Stimulated activated CD4-positive, alpha-beta T cell treated with anti-CD3 and anti-CD28 coated beads, Interleukin-15, amount 100 ng/mL, for 48 hours (primary cell): ENCODE measurements around the gene CDC6.
"Not testable (repeated sequence)": the region's sequence is repeated elsewhere in the genome, so short reads cannot be mapped to it uniquely, and the experiment has no call there.

Source experiments
- DNase-seq, 2 donors: peaks; one replicate each; pipeline ENCODE4 v3.0.0-alpha.2; 2020; ENCODE audit warnings: low read depth in 2 of 2

CDC6 gene

DNA sequence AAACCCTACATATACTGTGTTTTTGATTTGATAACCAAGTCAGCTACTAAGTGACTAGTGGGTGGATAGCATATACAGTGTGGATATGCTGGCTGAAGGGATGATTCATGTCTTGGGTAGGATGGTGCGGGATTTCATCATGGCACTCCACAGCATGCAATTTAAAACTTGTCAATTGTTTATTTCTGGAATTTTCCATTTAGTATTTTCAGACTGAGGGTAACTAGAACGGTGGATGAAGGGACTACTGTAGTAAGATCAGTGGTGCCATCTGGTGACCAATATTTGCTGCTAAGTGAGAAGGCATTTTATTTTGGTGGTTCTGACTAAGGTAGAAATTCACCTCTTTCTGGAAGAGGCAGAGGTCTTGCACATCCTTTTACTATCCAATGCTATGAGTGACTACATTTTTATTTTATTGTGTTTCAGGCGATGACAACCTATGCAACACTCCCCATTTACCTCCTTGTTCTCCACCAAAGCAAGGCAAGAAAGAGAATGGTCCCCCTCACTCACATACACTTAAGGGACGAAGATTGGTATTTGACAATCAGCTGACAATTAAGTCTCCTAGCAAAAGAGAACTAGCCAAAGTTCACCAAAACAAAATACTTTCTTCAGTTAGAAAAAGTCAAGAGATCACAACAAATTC, 3.1 kb downstream of the CDC6 start:
- DNase-seq: peak in 1 of 2 donors; percentile 31

DNA sequence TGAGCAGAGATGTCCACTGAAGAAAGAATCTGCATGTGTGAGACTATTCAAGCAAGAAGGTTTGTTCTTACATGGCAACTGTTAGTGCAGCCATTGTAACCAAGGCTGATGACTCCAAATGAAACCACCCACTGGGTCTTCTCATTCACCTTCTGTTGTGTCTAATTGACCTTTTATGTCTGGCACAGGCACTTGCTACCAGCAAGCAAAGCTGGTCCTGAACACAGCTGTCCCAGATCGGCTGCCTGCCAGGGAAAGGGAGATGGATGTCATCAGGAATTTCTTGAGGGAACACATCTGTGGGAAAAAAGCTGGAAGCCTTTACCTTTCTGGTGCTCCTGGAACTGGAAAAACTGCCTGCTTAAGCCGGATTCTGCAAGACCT, 3.6 kb downstream of the CDC6 start:
- DNase-seq: no peak

DNA sequence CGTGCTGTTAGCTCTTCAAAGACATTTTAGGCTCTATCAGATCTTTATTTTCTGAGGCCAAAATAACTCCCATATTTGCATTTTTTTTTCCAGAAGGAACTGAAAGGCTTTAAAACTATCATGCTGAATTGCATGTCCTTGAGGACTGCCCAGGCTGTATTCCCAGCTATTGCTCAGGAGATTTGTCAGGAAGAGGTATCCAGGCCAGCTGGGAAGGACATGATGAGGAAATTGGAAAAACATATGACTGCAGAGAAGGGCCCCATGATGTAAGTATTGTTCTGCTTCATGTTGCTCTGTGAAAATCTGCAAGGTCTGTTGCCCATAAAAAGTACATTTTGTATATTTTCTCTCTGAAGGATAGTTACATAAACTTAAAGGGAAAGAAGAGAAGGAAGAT, 5.7 kb downstream of the CDC6 start:
- DNase-seq: no peak

DNA sequence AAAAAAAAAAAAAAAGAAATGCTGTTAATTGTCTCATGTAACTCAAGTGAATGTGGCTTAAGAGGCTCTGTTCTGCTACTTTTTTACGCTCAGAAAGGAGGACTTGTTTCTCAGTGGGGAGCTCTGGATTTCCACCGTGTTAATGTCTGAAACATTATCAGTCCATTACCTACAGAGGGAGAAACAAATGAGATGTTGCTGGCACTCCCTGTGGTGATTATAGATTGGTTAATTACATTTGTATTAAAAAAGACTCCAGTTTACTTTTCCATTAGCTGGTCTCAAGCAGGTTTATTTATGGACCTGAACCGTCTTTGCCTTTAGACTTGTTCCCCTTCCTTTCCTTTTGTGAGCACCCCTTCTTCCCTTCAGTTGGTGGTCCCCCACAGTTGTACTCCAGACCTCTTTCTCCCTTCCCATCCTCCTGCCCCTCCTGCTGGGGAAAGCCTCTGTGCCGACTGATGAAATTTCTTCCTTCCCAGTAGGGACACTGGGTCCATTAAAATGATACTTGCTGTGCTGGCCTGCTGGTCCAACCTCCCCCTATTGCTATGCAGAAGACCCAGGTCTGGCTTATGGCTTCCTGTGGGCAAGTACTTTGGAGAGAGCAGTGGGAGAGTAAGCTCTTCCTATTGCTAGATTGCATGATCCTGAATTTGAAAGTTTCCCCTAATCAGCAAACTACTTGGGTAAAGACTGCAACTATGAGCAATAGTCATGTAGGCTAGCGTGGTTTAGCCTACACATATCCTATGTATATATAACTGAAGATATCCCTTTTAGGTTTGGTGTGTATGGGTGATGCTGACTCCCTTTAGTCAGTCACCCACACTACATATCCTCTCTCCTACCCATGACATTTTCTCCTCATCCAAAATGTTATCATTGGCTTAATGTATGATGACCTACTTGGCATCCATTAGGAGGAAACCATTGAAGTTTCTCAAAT, 8.1 kb downstream of the CDC6 start:
- no peak for DNase-seq

DNA sequence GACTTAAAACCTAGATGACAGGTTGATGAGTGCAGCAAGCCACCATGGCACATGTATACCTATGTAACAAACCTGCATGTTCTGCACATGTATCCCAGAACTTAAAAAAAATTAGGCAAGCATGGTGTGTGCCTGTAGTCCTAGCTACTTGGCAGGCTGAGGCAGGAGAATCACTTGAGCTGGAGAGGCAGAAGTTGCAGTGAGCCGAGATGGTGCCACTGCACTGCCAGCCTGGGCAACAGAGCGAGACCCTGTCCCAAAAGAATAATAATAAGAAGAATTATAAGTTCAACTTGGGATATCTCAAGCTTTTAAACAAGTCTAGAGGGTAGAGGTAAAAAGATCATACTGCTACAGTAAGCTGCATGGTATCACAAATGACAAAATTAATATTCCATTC, 9.8 kb downstream of the CDC6 start:
- no peak for DNase-seq

DNA sequence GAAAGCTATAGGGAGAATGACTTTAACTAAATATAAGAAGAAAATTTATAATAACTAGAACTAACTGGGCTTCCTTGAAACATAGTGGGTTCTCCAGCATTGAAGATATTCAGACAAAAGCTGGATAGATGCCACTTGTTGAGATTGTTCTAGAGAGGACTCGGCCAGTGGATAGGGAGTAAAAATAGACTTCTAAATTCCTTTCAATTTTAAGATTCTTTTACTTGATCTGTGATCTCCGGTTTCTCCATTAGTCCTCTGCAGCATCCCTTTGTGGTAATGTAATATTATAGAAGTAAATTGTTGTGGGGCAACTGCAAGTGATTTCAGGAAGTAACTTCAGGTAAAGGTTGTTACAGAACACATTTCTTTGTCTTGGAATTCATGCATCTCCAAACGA, 11.0 kb downstream of the CDC6 start:
- DNase-seq: no peak

DNA sequence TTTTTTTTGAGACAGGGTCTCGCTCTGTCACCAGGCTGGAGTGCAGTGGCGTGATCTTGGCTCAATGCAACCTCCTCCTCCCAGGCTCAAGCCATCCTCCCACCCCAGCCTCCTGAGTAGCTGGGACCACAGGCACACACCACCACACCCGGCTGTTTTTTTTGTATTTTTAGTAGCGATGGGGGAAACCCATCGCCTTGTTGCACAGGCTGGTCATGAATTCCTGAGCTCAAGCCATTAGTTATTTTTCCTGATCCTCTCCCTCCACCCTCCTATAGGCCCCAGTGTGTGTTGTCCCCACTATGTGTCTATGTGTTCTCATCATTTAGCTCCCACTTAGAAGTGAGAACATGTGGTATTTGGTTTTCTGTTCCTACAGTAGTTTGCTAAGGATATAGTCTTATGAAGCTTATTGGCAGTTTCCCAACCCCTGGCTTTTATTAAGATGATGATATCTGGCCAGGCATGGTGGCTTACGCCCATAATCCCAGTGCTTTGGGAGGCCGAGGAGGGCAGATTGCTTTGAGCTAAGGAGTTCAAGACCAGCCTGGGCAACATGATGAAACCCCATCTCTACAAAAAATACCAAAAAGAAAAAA, 11.6 kb downstream of the CDC6 start:
- DNase-seq: not testable (repeated sequence)

DNA sequence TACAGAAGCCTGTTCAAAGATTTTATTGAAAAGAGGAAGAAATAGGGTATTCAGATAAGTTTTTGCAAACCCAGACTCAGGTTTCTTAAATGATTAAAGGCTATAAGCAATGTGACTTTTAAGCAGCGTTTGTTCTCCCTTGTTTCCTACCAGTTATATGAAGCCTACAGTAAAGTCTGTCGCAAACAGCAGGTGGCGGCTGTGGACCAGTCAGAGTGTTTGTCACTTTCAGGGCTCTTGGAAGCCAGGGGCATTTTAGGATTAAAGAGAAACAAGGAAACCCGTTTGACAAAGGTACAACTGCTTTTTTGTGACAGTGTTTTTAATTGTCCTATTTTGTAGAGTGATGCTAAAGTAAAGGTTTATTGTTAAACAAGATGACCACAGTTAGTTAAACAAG, 13.6 kb downstream of the CDC6 start:
- DNase-seq: no peak

DNA sequence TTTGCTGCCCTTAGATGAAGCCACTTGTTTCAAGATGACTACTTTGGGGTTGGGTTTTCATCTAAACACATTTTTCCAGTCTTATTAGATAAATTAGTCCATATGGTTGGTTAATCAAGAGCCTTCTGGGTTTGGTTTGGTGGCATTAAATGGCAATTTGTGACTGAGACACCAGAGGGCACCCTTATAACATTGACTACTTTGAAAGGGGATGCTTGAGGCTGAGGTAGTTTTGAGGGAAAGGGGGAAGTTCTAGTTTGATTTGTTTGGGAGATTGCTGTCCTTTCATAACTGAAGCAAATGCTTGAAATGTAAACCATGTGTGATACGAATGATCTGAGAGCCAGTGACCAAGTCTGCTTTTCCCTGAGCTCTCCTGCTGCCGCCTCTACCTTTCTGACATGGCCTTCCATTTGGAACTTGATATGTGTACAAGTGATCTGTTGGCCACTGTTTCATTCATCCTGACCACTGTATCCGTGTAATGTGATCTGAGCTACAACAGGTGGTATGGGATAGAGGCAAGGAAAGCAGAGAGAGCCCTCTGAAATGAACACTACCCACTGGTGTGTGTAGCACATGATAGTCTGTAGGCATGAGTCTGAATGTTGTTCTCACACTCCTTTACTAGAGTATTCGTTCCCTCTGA, 15.5 kb downstream of the CDC6 start:
- no peak for DNase-seq

DNA sequence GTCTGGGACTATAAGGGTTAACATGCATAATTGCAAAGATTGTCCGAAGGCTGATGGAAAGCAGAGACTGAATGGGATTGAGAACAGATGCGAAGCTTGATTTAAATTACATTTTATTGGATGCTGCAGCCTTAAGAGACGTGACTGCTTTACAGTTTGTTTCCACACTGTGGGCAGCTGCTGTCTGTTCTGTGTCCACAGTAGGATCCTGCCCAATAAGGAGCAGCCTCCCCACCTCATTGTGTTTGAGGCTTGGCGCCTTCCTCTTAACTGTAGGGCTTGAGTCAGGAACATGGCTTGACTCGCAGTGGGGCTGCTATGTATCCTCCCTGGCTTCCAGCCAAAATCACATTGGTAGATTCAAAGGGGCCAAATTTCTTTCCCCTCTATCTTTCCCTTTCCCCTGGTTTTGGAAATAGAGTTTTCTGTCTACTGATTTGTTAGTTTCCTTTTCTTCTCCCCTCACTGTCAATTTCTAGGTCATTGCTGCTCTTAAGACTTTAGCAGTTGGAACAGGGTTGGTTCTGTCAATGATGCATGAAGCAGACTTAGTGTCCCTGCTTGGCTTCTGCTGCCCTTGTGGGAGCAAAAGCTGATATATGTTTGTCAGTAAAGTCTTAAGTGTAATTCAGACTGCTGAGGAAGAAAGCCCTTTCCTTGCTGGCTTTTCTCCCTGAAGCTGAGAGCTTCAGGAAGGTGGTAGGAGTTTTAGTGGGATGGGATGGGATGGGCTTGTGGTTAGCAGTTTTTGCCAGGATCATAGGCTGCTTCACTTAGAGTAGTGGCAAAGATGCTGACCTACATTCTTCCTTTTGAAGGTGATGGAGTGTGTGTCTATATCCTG, 16.3 kb downstream of the CDC6 start:
- DNase-seq: no peak

DNA sequence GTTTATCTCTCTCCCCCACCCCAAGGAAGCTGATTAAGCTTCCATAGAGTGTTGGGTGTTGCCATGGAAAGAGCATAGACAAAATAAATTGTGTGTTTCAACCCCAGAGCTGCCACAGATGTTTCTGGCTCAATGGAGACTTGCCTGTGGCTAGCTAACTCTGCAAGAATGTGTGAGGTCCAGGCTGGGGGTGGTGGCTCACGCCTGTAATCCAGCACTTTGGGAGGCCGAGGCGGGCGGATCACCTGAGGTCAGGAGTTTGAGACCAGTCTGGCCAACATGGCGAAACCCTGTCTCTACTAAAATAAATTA, 16.8 kb downstream of the CDC6 start:
- DNase-seq: not testable (repeated sequence)

DNA sequence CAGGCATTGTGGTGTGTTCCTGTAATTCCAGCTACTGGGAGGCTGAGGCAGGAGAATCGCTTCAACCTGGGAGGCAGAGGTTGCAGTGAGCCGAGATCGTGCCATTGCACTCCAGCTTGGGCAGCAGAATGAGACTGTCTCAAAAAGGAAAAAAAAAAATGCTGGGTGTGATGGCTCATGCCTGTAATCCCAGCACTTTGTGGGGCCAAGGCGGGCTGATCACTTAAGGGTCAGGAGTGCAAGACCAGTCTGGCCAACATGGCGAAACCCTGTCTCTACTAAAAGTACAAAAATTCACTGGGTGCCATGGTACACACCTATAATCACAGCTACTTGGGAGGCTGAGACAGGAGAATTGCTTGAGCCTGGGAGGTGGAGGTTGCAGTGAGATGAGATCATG, 17.2 kb downstream of the CDC6 start:
- DNase-seq: not testable (repeated sequence)

DNA sequence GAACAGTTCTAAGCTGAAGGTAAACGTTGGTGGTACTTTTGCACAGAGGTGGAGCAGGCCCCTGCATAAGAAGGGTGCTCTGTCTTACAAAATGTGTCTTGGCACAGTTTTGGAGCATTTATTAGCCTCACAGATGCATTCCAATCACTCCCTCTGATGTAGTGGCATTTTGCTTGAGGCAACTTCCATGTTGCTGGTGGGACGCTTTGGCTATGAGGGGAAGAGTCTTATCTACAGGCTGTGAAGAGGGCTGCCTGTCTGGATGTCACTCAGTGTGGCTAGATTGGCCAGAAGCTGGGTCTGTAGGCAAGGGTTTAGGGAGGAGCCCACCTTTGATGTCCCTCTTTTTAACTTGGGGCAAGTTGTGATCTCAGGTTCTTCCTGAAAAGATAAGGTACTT, 18.7 kb downstream of the CDC6 start:
- no peak for DNase-seq

DNA sequence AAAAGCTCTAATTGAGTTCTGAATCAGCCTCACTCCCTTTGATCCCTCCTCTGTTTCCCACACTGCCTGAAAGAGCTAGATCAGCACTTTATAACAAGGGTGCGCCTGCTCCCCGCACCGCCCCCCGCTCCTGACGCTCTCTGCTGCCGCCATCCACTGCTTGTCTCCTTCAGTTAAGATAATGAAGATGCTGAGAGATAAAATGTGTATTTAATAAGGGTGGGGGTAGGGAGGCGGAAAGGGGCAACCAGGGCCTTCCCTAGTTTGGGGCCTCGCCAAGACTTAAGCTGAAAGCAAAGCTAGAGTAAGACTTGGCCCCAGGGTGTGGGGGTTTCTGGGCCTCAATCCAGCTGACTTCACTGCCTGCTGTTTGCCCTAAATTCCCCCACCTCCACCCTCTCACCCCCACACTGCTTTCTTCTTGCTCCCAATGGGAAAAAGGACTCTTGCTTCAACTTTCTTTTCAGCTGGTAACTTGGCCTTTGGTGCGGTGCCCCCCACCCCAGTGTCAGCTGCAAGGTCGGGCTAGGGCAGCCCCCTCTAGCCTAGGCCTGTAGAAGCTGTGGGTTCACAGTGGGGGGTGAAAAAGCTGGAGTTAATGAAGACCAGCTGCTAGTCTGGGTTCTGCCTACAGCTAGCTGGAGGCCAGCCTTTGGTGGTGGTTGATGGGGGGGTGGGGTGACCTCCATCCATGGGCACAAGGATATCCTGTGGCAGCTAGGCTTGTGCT, 19.5 kb downstream of the CDC6 start:
- DNase-seq: no peak

DNA sequence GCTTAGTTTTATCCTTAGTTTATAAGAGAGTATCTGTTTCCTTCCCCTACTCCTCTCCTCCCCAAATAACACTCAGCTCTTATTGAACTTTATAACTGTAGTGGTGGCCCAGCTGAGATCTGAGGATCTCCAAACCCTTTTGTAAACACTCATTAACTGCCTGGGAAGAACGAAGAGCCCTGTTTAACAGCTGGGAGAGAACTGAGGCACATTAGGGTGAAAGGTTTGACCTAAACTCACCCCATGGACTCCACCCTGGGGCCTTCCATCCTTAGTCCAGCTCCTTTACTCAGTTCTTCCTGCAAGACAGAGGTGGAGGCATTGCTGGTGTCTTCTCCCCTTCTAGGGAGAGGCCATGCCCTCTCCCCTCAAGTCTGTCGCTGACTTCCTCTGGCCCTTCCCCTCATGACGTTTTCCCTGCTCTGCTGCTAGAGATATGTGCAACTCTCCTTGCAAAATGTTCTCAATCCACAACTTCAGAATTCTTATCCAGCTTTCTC, 20.1 kb downstream of the CDC6 start:
- no peak for DNase-seq

DNA sequence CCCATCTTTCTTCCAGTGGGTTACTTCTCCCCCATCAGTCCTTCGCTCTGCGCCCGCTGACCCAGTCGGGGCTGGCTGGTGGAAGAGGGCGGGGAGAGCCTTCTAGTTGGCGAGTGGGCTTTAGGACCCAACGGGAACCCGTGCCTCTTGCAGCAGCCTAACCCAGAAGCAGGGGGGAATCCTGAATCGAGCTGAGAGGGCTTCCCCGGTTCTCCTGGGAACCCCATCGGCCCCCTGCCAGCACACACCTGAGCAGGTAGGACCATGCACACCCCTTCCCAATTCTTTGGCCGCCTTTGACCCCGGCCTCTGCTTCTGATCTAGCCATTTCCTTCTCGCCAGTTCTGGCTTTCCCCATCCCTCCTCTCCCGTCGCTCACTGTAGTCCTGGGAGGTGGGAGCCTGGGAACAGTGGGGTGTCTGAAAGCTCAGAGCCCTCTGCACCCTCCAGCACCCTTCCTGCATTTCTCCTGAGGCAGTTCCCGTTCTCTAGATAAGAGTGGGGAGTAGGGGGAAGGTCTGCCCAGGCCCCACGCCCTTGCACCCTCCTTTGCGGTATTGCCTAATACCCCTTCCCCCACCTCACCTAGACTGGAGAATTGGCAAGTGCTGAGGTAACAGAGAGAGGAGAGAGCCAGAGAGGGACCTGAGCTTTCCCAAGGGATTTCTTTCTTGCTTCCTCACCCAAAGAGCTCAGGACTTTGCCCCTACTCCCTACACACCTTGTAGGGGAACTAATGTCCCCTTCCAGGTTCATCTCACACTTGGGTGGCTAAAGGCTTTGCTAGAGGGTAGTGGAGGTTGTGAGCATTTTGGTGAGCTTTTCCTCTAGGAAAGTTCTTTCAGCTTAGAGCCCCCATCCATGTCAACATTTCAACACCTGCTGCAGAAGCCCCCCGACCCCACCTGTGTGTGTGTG, 21.6 kb downstream of the CDC6 start, which contains the start of gene RARA:
TSS of gene RARA (plus strand) at position 150 of the 918 bp plus-strand sequence. CDS start 22,039 bp downstream, outside the sequence.
- DNase-seq: no peak

DNA sequence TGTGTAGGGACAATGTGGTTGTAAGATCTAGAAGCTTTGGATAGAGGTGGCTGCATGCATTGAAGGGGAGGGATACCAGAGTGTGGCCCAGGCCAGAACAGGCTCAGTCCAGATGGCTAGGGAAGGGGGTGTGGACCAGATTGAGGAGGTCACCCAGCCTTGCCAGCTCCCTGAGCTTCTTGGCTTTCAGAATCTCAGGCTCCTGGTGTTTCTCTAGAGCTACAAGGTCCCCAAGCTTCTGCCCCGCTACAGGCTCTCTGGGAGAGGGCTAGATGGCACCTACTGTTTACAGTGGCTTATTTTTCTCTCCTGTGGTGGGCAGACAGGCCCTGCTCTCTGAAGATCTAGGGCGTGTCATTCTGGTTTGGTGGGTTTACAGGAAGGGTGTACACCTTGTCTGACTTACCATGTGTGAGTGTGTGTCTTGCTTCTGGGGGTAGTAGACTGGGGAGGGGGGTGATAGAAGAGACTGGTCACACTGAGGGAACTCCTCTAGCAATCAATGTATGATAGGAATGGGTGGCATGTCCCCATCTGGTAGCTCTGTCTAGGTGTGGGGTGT, 22.4 kb downstream of the CDC6 start:
- no peak for DNase-seq

DNA sequence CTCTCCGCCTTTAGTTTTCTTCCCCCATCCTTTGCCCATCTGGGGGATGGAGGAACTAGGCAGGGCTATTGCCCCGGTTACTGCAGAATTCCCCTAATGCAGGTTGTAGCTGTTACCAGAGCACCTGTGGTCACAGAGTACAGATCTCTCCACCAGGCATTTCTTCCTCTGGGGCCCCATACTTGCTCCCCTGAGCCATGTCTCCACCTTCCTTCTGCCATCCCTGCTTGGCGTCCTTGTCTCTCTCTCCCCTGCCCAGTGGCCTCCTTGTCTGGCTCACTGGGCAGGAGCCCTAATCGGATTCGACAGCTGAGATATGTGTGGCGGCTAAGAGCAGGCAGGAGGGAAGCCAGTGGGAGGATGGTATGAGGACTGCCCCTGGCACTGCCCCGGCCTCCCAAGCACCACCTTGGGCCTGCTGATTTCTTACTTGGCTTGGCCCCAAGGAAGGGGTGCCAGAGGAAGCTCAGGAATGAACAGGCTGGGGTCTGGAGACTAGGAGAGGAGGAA, 23.3 kb downstream of the CDC6 start:
- no peak for DNase-seq

DNA sequence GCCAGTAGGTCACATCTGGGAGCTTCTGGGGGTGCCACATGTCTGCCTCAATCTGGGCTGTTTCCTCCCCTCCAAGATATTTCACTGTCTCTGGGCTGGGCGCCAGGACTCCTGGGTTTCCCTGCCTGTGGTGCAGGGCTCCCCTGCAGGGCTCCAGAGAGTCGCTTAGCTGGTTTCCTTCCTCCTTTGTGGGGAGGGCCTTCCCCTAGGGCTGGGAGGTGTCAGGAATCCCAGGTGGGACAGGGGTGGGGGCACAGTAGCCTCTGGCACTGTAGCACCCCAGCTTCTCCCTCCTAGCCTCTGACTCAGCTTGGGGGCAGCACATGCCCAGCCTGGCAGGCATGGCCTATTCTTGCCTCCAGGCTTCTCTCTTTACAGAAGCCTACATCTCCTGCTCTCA, 23.9 kb downstream of the CDC6 start:
- no peak for DNase-seq
